Peyer's patch (tissue), 4 donors: ENCODE data around the gene TMEM38A. TPM values are rescaled to one million over a fixed set of nuclear protein-coding genes. Genes with fewer than 3 reads are reported as not detected.
"Not testable (repeated sequence)": the region's sequence is repeated elsewhere in the genome, so short reads cannot be mapped to it uniquely, and the experiment has no call there.

ENCODE experiments used
- DNase-seq, 3 donors: peaks; one replicate each; pipeline ENCODE4 v3.0.0-alpha.2; 2017 to 2019
- H3K27ac ChIP-seq, 4 donors: fragments of 200-600 bp; sonication (generic); one replicate each; pipeline ENCODE4 v1.5.1; 2016 to 2019
- H3K27me3 ChIP-seq, 2 donors: fragments of 200-600 bp; sonication (generic); one replicate each; pipeline ENCODE4 v1.5.1; 2019
- H3K36me3 ChIP-seq, 3 donors: fragments of 200-600 bp; sonication (generic); one replicate each; pipeline ENCODE4 v1.5.1; 2016 to 2019
- H3K4me1 ChIP-seq, 4 donors: fragments of 200-600 bp; sonication (generic); one replicate each; pipeline ENCODE4 v1.5.1; 2016 to 2019
- H3K4me3 ChIP-seq, 4 donors: fragments of 200-600 bp; sonication (generic); 1 replicate in 3 of 4; 2 replicates in 1 of 4; pipeline ENCODE4 v1.5.1; 2016 to 2019; ENCODE audit warnings: mild to moderate bottlenecking in 1 of 4
- H3K9me3 ChIP-seq, 4 donors: fragments of 200-600 bp; sonication (generic); one replicate each; pipeline ENCODE4 v1.5.1; 2016 to 2019; ENCODE audit warnings: mild to moderate bottlenecking in 1 of 4
- CTCF ChIP-seq, 6 experiments: fragments of 450-650 bp in 4 of 6; fragments of 200-600 bp in 2 of 6; sonication (generic) in 1 of 6; IDR thresholded peaks; one replicate each; pipeline ENCODE4 v1.5.1; 2017 to 2019; ENCODE audit warnings: antibody characterized with exemption in 6 of 6, mild to moderate bottlenecking in 3 of 6, moderate library complexity in 1 of 6
- POLR2A ChIP-seq, 2 donors: fragments of 450-650 bp; IDR thresholded peaks; one replicate each; pipeline ENCODE4 v1.5.1; 2017; ENCODE audit warnings: antibody characterized with exemption in 2 of 2, mild to moderate bottlenecking in 2 of 2, moderate library complexity in 2 of 2
- total RNA-seq, 4 donors: library from RNA; depleted of rRNA; stranded (reverse); fragments of >200 nt; gene quantifications; one replicate each; pipeline ENCODE4 v1.1.0, GENCODE V29; 2016

TMEM38A gene
- total RNA-seq, 4 donors from 2014 or later = 2.3 to 4.4 (median 2.9) TPM

GRCh38 chr19:16659464-16659831 lies 1.5 kb upstream of the TMEM38A start:
- H3K27ac ChIP-seq = peak overlapping the region; percentile 76 to 93 (median 91)
- H3K36me3 ChIP-seq = peaks cover 0 to 43% (median 0%) of the 10 kb centered on the region in 3 donors
- peak overlapping the region; percentile 62 to 99 (median 78) for H3K4me3 ChIP-seq
- no peaks in the 10 kb centered on the region for H3K9me3 ChIP-seq
- H3K4me1 ChIP-seq = peaks cover 0 to 31% (median 0%) of the 10 kb centered on the region in 4 donors
- TF ChIP-seq CTCF (IDR thresholded peaks at IDR 0.05) = no peak
- TF ChIP-seq POLR2A (IDR thresholded peaks at IDR 0.05) = no peak
- H3K27me3 ChIP-seq = no peaks in the 10 kb centered on the region
- DNase-seq = no peak

- H3K9me3 ChIP-seq = no peaks in the 10 kb centered on the region
- peak; percentile 97 to 99 (median 98) for DNase-seq
- TF ChIP-seq POLR2A (IDR thresholded peaks at IDR 0.05) (peak; percentile 86 to 94), CTCF (IDR thresholded peaks at IDR 0.05) (peak in 1 of 6 experiments; percentile 5)
- no peaks in the 10 kb centered on the region for H3K27me3 ChIP-seq
- H3K4me1 ChIP-seq = peaks cover 0 to 31% (median 0%) of the 10 kb centered on the region in 4 donors
- H3K4me3 ChIP-seq = peak within 1 kb of the TSS; percentile 62 to 99 (median 78)
- H3K27ac ChIP-seq = peak within 1 kb of the TSS; percentile 76 to 93 (median 91)
- H3K36me3 ChIP-seq = peaks cover 0 to 37% (median 0%) of the 10 kb centered on the region in 3 donors
Observed at GRCh38 chr19:16659832-16660708, 869 bp upstream of the TMEM38A start, which contains the start of gene SMIM7. Gene SMIM7, minus strand, starts transcription at chr19:16660144. Its CDS starts 34 bp downstream, at chr19:16660110.

GRCh38 chr19:16661480-16662034 lies 618 bp downstream of the TMEM38A start:
- Histone ChIP-seq H3K9me3 (no peaks in the 10 kb centered on the region), H3K4me3 (peak overlapping the region; percentile 62 to 99 (median 78)), H3K36me3 (peaks cover 0 to 22% (median 0%) of the 10 kb centered on the region in 3 donors), H3K4me1 (peaks cover 0 to 31% (median 0%) of the 10 kb centered on the region in 4 donors), H3K27ac (peak overlapping the region; percentile 1 to 93 (median 91)), H3K27me3 (no peaks in the 10 kb centered on the region)
- no peak for TF ChIP-seq POLR2A (IDR thresholded peaks at IDR 0.05)
- TF ChIP-seq CTCF (IDR thresholded peaks at IDR 0.05) = no peak
- DNase-seq = peak; percentile 50 to 58 (median 56)

- Histone ChIP-seq H3K27me3 (no peaks in the 10 kb centered on the region), H3K4me3 (no peak overlapping the region), H3K4me1 (no peaks in the 10 kb centered on the region), H3K36me3 (no peaks in the 10 kb centered on the region), H3K27ac (no peak overlapping the region), H3K9me3 (no peaks in the 10 kb centered on the region)
- no peak for DNase-seq
- TF ChIP-seq CTCF (IDR thresholded peaks at IDR 0.05) (no peak), POLR2A (IDR thresholded peaks at IDR 0.05) (no peak)
Observed at GRCh38 chr19:16668176-16668575, 7.2 kb downstream of the TMEM38A start.

GRCh38 chr19:16668702-16669101 lies 7.8 kb downstream of the TMEM38A start:
- H3K9me3 ChIP-seq, H3K4me1 ChIP-seq, H3K27me3 ChIP-seq, H3K36me3 ChIP-seq, DNase-seq, H3K27ac ChIP-seq, H3K4me3 ChIP-seq: not testable (repeated sequence)

GRCh38 chr19:16670291-16670690 lies 9.4 kb downstream of the TMEM38A start:
- Histone ChIP-seq H3K4me3 (no peak overlapping the region), H3K27ac (no peak overlapping the region), H3K4me1 (no peaks in the 10 kb centered on the region), H3K36me3 (no peaks in the 10 kb centered on the region), H3K9me3 (no peaks in the 10 kb centered on the region), H3K27me3 (no peaks in the 10 kb centered on the region)
- TF ChIP-seq CTCF (IDR thresholded peaks at IDR 0.05) = no peak
- TF ChIP-seq POLR2A (IDR thresholded peaks at IDR 0.05) = no peak
- no peak for DNase-seq
